ENCODE results near the gene ANKRD13B. TPM values are rescaled to one million over a fixed set of nuclear protein-coding genes. Genes with fewer than 3 reads are reported as not detected.

Gene ANKRD13B
- polyA plus RNA-seq, 1 experiment = 2.5 TPM

GRCh38 chr17:29624586-29624985, 31.7 kb downstream of the ANKRD13B start:
- POLR2A ChIA-PET = no interaction called here
- CTCF ChIA-PET = interaction anchor here (0.6 to 1.9 kb wide), 4 partner anchors 11 to 155 kb away, joined by 3 to 11 read pairs (median 4); no protein-coding TSS in a partner anchor
- Histone ChIP-seq H3K9me3 (ENCODE audit: control insufficient read depth, insufficient read depth, low read length) (no peaks in the 10 kb centered on the region; the same call in 1 of the 2 replicates), H3K27me3 (ENCODE audit: control insufficient read depth, insufficient read depth, low read length) (no peaks in the 10 kb centered on the region), H3K4me3 (ENCODE audit: low read depth, low read length) (no peak overlapping the region), H3K27ac (ENCODE audit: low read depth, low read length) (no peak overlapping the region)
- TF ChIP-seq CTCF (IDR thresholded peaks at IDR 0.05; ENCODE audit: low read depth, low read length) = no peak
- no peak for DNase-seq (ENCODE audit: low read depth, low spot score)

- no peak for TF ChIP-seq CTCF (IDR thresholded peaks at IDR 0.05; ENCODE audit: low read depth, low read length)
- no peaks in the 10 kb centered on the region for H3K27me3 ChIP-seq (ENCODE audit: control insufficient read depth, insufficient read depth, low read length)
- no peaks in the 10 kb centered on the region; the same call in 1 of the 2 replicates for H3K9me3 ChIP-seq (ENCODE audit: control insufficient read depth, insufficient read depth, low read length)
- POLR2A ChIA-PET = no interaction called here
- no peak for DNase-seq (ENCODE audit: low read depth, low spot score)
- no peak overlapping the region for H3K27ac ChIP-seq (ENCODE audit: low read depth, low read length)
- H3K4me3 ChIP-seq (ENCODE audit: low read depth, low read length) = no peak overlapping the region
- CTCF ChIA-PET = interaction anchor here (0.7 to 1.9 kb wide), 6 partner anchors 8 to 154 kb away, joined by 3 to 11 read pairs (median 4); no protein-coding TSS in a partner anchor
These were observed 32.3 kb downstream of the ANKRD13B start for GRCh38 chr17:29625037-29625750.

- ChIA-PET POLR2A (no interaction called here), CTCF (interaction anchor here (0.5 to 0.7 kb wide), 2 partner anchors 11 to 16 kb away, joined by 3 read pairs; no protein-coding TSS in a partner anchor)
- no peak overlapping the region for H3K27ac ChIP-seq (ENCODE audit: low read depth, low read length)
These were observed 35.0 kb downstream of the ANKRD13B start for GRCh38 chr17:29627951-29628350.

GRCh38 chr17:29628644-29629043, 35.7 kb downstream of the ANKRD13B start:
- POLR2A ChIA-PET = no interaction called here
- Histone ChIP-seq H3K9me3 (ENCODE audit: control insufficient read depth, insufficient read depth, low read length) (no peaks in the 10 kb centered on the region), H3K4me3 (ENCODE audit: low read depth, low read length) (no peak overlapping the region), H3K27me3 (ENCODE audit: control insufficient read depth, insufficient read depth, low read length) (no peaks in the 10 kb centered on the region), H3K27ac (ENCODE audit: low read depth, low read length) (no peak overlapping the region)
- CTCF ChIA-PET = no interaction called here
- DNase-seq (ENCODE audit: low read depth, low spot score) = no peak
- TF ChIP-seq CTCF (IDR thresholded peaks at IDR 0.05; ENCODE audit: low read depth, low read length) = no peak

More at GRCh38 chr17:29627951-29628350, 35.0 kb downstream of the ANKRD13B start:
- DNase-seq (ENCODE audit: low read depth, low spot score) = no peak
- no peak for TF ChIP-seq CTCF (IDR thresholded peaks at IDR 0.05; ENCODE audit: low read depth, low read length)
- Histone ChIP-seq H3K27me3 (ENCODE audit: control insufficient read depth, insufficient read depth, low read length) (no peaks in the 10 kb centered on the region), H3K4me3 (ENCODE audit: low read depth, low read length) (no peak overlapping the region), H3K9me3 (ENCODE audit: control insufficient read depth, insufficient read depth, low read length) (no peaks in the 10 kb centered on the region; the same call in 1 of the 2 replicates)

- no peak overlapping the region for H3K27ac ChIP-seq (ENCODE audit: low read depth, low read length)
- H3K4me3 ChIP-seq (ENCODE audit: low read depth, low read length) = no peak overlapping the region
- H3K27me3 ChIP-seq (ENCODE audit: control insufficient read depth, insufficient read depth, low read length) = no peaks in the 10 kb centered on the region
- TF ChIP-seq CTCF (IDR thresholded peaks at IDR 0.05; ENCODE audit: low read depth, low read length) = no peak
- ChIA-PET CTCF (no interaction called here), POLR2A (no interaction called here)
- H3K9me3 ChIP-seq (ENCODE audit: control insufficient read depth, insufficient read depth, low read length) = no peaks in the 10 kb centered on the region
- DNase-seq (ENCODE audit: low read depth, low spot score) = no peak
These were observed 36.9 kb downstream of the ANKRD13B start for GRCh38 chr17:29629839-29630238.
